Natural killer cell treated with Interleukin-12 subunit alpha and Interleukin-12 subunit beta and Interleukin-15 and Interleukin-18, amount 100 ng/mL, for 72 hours (primary cell): ENCODE results near the gene LCNL1. TPM values are rescaled to one million over a fixed set of nuclear protein-coding genes. Genes with fewer than 3 reads are reported as not detected.

ENCODE experiments used
- ATAC-seq, 2 donors: fragments of 150-1000 bp; cut with Tn5 transposase in 1 of 2; sonication (Bioruptor Pico), chemical (Tn5 transposase) in 1 of 2; 2 replicates each; pipeline ENCODE4 v1.10.0; 2021
- DNase-seq: peaks from one replicate; pipeline ENCODE4 v3.0.0; 2022; ENCODE audit warnings: low spot score
- H3K27ac Mint-ChIP-seq, 2 donors: 1 replicate in 1 of 2; 2 replicates in 1 of 2; pipeline ENCODE4 v1.8.0; 2022; ENCODE audit warnings: mixed read lengths in 2 of 2, mild to moderate bottlenecking in 1 of 2, moderate library complexity in 1 of 2
- H3K27me3 Mint-ChIP-seq, 2 donors: 1 replicate in 1 of 2; 2 replicates in 1 of 2; pipeline ENCODE4 v1.8.0; 2022; ENCODE audit warnings: mixed read lengths in 2 of 2
- H3K36me3 Mint-ChIP-seq: one replicate; pipeline ENCODE4 v1.8.0; 2022; ENCODE audit warnings: mixed read lengths
- H3K4me1 Mint-ChIP-seq, 2 donors: 1 replicate in 1 of 2; 2 replicates in 1 of 2; pipeline ENCODE4 v1.8.0; 2022; ENCODE audit warnings: low read depth in 2 of 2, mixed read lengths in 2 of 2, mild to moderate bottlenecking in 1 of 2
- H3K4me3 Mint-ChIP-seq: one replicate; pipeline ENCODE4 v1.8.0; 2022; ENCODE audit warnings: mixed read lengths
- H3K9me3 Mint-ChIP-seq: 2 replicates; pipeline ENCODE4 v1.8.0; 2022; ENCODE audit warnings: mixed read lengths
- total RNA-seq, 2 donors: library from RNA; stranded (reverse); gene quantifications; one replicate each; pipeline ENCODE4 v1.2.3, GENCODE V29; 2022

The LCNL1 gene
- total RNA-seq, 2 donors from 2014 or later, result 0.21 TPM; not detected in 1

DNA sequence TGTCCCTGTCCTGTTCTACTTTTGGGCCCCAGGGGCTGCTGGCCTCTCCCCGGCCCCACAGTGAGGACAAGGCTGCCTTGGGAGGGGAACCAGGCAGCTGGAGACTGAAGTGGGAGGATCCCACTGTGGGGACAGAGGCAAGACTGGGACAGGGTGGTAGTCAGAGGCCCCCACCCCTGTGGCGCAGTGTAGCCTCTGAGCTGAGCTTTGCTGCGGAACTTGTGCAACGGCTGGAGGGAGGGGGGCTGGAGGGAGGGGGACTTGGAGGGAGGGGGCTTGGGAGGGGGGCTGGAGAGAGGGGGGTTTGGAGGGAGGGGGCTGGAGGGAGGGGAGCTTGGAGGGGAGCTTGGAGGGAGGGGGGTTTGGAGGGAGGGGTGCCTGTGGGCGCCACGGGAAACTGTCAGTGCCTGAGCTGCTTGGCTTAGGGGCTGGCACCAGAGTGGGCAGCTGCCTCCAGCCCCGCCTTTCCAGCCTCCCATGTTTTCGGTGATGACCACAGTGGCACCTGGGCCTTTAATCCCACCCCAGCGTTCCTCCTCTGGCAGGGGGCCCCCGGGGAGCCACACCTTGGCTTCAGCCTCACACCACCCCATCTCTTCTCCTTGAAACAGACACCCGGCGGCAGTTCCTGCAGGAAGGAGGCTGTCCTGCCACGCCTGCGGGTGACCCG is 51.4 kb downstream of the LCNL1 start:
- H3K27me3 Mint-ChIP-seq, result no peaks in the 10 kb centered on the region
- DNase-seq, result no peak

DNA sequence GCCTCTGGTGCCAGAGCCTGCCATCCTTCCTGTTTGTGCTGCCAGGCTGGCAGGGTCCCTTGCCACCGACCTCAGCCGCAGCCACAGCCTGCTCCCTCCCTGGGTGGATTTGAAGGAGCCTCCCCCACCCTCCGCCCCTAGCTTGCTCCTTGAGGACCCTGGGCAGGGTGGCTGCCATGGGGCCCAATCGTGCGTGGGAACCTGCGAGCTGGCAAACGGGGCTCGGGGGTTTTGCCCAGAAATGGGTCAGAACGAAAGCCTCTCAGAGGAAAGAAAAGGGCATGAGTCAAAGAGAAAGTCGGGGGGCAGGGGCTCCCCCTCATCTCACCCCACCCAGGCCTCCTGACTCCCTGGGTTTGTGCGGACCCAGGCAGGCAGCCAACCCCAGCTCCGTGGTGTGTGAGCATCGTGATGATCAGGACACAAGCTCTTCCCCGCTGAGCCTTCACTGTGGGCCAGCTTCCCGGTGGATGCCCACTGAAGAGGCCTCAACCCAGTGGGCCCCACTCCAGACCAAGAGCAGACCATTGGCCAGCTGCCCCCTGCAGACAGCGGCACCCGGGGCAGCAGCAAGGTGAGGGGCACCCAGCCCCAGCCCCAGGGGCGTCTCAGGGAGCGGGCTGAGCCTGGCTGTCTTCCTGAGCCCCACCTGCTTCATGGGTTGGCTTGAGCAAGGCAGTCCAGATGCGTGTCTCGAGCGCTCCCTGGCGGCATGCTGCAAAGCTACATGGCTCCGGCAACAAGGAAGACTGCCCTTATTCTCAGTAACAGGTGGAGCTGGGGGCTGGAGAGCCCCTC is 52.1 kb downstream of the LCNL1 start:
- Mint-ChIP-seq H3K27me3 (no peaks in the 10 kb centered on the region), H3K4me1 (peaks cover 29 to 45% of the 10 kb centered on the region in 2 donors), H3K9me3 (no peaks in the 10 kb centered on the region), H3K27ac (peak overlapping the region; percentile 91), H3K36me3 (no peaks in the 10 kb centered on the region), H3K4me3 (peak overlapping the region; percentile 79)
- DNase-seq (peak; percentile 90), ATAC-seq (peak; percentile 80 to 84)

More for the DNA sequence above, 51.4 kb downstream of the LCNL1 start:
- peak overlapping the region; percentile 91 for H3K27ac Mint-ChIP-seq
- H3K4me1 Mint-ChIP-seq, result peaks cover 35 to 52% of the 10 kb centered on the region in 2 donors
- peak overlapping the region; percentile 82 for H3K4me3 Mint-ChIP-seq
- ATAC-seq, result no peak
- H3K9me3 Mint-ChIP-seq, result no peaks in the 10 kb centered on the region
- no peaks in the 10 kb centered on the region for H3K36me3 Mint-ChIP-seq

Other genes starting within 250 kb of the LCNL1 start
- gene LCN10, start 240.1 kb upstream of the LCNL1 start, total RNA-seq, result under 1 TPM; 0.21 to 0.45 TPM
- not detected for gene LCN6, start 234.5 kb upstream of the LCNL1 start, total RNA-seq
- gene LCN8, start 224.8 kb upstream of the LCNL1 start, total RNA-seq, result not detected
- gene LCN15, start 218.5 kb upstream of the LCNL1 start, total RNA-seq, result not detected
- gene TMEM141, start 191.6 kb upstream of the LCNL1 start, total RNA-seq, result 10 to 100 TPM; 31.9 to 50.5 TPM
- gene CCDC183, start 186.7 kb upstream of the LCNL1 start, total RNA-seq, result under 1 TPM; 0.38 to 0.45 TPM
- 100 to 1,000 TPM in 1 of 2 donors, 10 to 100 TPM in 1; 74.1 to 151 TPM for gene RABL6, start 175.0 kb upstream of the LCNL1 start, total RNA-seq
- gene AJM1, start 140.5 kb upstream of the LCNL1 start, total RNA-seq, result 10 to 100 TPM in 1 of 2 donors, 1 to 10 TPM in 1; 7.8 to 11.2 TPM
- gene PHPT1, start 133.6 kb upstream of the LCNL1 start, total RNA-seq, result 100 to 1,000 TPM in 1 of 2 donors, 10 to 100 TPM in 1; 71.5 to 108 TPM
- gene MAMDC4, start 130.6 kb upstream of the LCNL1 start, total RNA-seq, result 10 to 100 TPM; 16.0 to 17.2 TPM
- gene EDF1, start 116.7 kb upstream of the LCNL1 start, total RNA-seq, result 100 to 1,000 TPM; 299 to 453 TPM
- gene TRAF2, start 96.5 kb upstream of the LCNL1 start, total RNA-seq, result 100 to 1,000 TPM in 1 of 2 donors, 10 to 100 TPM in 1; 55.7 to 107 TPM
- 100 to 1,000 TPM; 102 to 155 TPM for gene FBXW5, start 38.3 kb upstream of the LCNL1 start, total RNA-seq
- 1 to 10 TPM; 2.4 to 2.5 TPM for gene C8G, start 37.8 kb upstream of the LCNL1 start, total RNA-seq
- gene LCN12, start 30.7 kb upstream of the LCNL1 start, total RNA-seq, result 1 to 10 TPM; 2.0 to 2.2 TPM
- gene PTGDS, start 5.5 kb upstream of the LCNL1 start, total RNA-seq, result 1 to 10 TPM; 1.7 to 4.4 TPM
- 100 to 1,000 TPM in 1 of 2 donors, 10 to 100 TPM in 1; 64.0 to 118 TPM for gene PAXX, start 9.4 kb downstream of the LCNL1 start, total RNA-seq
- 10 to 100 TPM in 1 of 2 donors, 1 to 10 TPM in 1; 4.3 to 38.2 TPM for gene CLIC3, start 13.6 kb downstream of the LCNL1 start, total RNA-seq
- gene ABCA2, start 45.2 kb downstream of the LCNL1 start, total RNA-seq, result 100 to 1,000 TPM in 1 of 2 donors, 10 to 100 TPM in 1; 77.6 to 109 TPM
- 10 to 100 TPM; 10.0 to 17.8 TPM for gene FUT7, start 49.1 kb downstream of the LCNL1 start, total RNA-seq
- 10 to 100 TPM; 11.2 to 41.7 TPM for gene NPDC1, start 63.2 kb downstream of the LCNL1 start, total RNA-seq
- gene ENTPD2, start 71.1 kb downstream of the LCNL1 start, total RNA-seq, result not detected
- 10 to 100 TPM in 1 of 2 donors, 1 to 10 TPM in 1; 9.5 to 20.8 TPM for gene SAPCD2, start 87.6 kb downstream of the LCNL1 start, total RNA-seq
- 10 to 100 TPM; 19.9 to 22.0 TPM for gene UAP1L1, start 94.5 kb downstream of the LCNL1 start, total RNA-seq
- gene MAN1B1, start 104.0 kb downstream of the LCNL1 start, total RNA-seq, result 10 to 100 TPM; 34.1 to 55.8 TPM
- gene DPP7, start 131.7 kb downstream of the LCNL1 start, total RNA-seq, result 100 to 1,000 TPM; 188 to 310 TPM
- under 1 TPM in 1 of 2 donors, not detected in 1; 0.11 TPM for gene GRIN1, start 156.2 kb downstream of the LCNL1 start, total RNA-seq
- not detected for gene LRRC26, start 187.1 kb downstream of the LCNL1 start, total RNA-seq
- gene TMEM210, start 189.1 kb downstream of the LCNL1 start, total RNA-seq, result not detected
- 10 to 100 TPM; 75.5 to 98.1 TPM for gene ANAPC2, start 205.6 kb downstream of the LCNL1 start, total RNA-seq
- gene SSNA1, start 205.7 kb downstream of the LCNL1 start, total RNA-seq, result 10 to 100 TPM; 78.3 to 91.4 TPM
- 10 to 100 TPM in 1 of 2 donors, 1 to 10 TPM in 1; 9.0 to 19.1 TPM for gene TPRN, start 217.7 kb downstream of the LCNL1 start, total RNA-seq
- gene TMEM203, start 222.7 kb downstream of the LCNL1 start, total RNA-seq, result 10 to 100 TPM; 25.0 to 43.9 TPM
- gene NDOR1, start 222.7 kb downstream of the LCNL1 start, total RNA-seq, result 10 to 100 TPM; 33.0 to 81.9 TPM
- gene RNF208, start 239.2 kb downstream of the LCNL1 start, total RNA-seq, result 1 to 10 TPM; 1.4 to 1.9 TPM
- under 1 TPM; 0.29 to 0.33 TPM for gene CYSRT1, start 242.2 kb downstream of the LCNL1 start, total RNA-seq
- not detected for gene RNF224, start 244.5 kb downstream of the LCNL1 start, total RNA-seq
- gene SLC34A3, start 247.9 kb downstream of the LCNL1 start, total RNA-seq, result not detected